ENCODE measurements around the gene MYLK.
"Not testable (repeated sequence)": the region's sequence is repeated elsewhere in the genome, so short reads cannot be mapped to it uniquely, and the experiment has no call there.

MYLK gene

GRCh38 chr3:123884203-123884831 is at the start of gene MYLK:
MYLK (minus strand) TSS chr3:123884332; CDS start chr3:123793841, 90,491 bp downstream.
- peak; percentile 24 for DNase-seq (ENCODE audit: low read depth, low spot score)

GRCh38 chr3:123930445-123930844 is 46.3 kb upstream of the MYLK start:
- DNase-seq (ENCODE audit: low read depth, low spot score): no peak

GRCh38 chr3:123929325-123929724 is 45.2 kb upstream of the MYLK start:
- no peak for DNase-seq (ENCODE audit: low read depth, low spot score)

- no peak for DNase-seq (ENCODE audit: low read depth, low spot score)
Measured at GRCh38 chr3:123926396-123926795, 42.3 kb upstream of the MYLK start.

GRCh38 chr3:123920868-123921267 is 36.7 kb upstream of the MYLK start:
- no peak for DNase-seq (ENCODE audit: low read depth, low spot score)

GRCh38 chr3:123920383-123920782 is 36.3 kb upstream of the MYLK start:
- DNase-seq (ENCODE audit: low read depth, low spot score): no peak

GRCh38 chr3:123919353-123919752 is 35.2 kb upstream of the MYLK start:
- DNase-seq (ENCODE audit: low read depth, low spot score): no peak

- no peak for DNase-seq (ENCODE audit: low read depth, low spot score)
Measured at GRCh38 chr3:123914829-123915228, 30.7 kb upstream of the MYLK start.

GRCh38 chr3:123909785-123910184 is 25.7 kb upstream of the MYLK start:
- DNase-seq (ENCODE audit: low read depth, low spot score): no peak

GRCh38 chr3:123907720-123908119 is 23.6 kb upstream of the MYLK start:
- DNase-seq (ENCODE audit: low read depth, low spot score): no peak

GRCh38 chr3:123899300-123899865 is 15.3 kb upstream of the MYLK start:
- DNase-seq (ENCODE audit: low read depth, low spot score): no peak

- DNase-seq (ENCODE audit: low read depth, low spot score): no peak
Measured at GRCh38 chr3:123893012-123893411, 8.9 kb upstream of the MYLK start.

GRCh38 chr3:123892195-123892594 is 8.1 kb upstream of the MYLK start:
- DNase-seq (ENCODE audit: low read depth, low spot score): no peak

GRCh38 chr3:123890991-123891390 is 6.9 kb upstream of the MYLK start:
- not testable (repeated sequence) for DNase-seq (ENCODE audit: low read depth, low spot score)

- not testable (repeated sequence) for DNase-seq (ENCODE audit: low read depth, low spot score)
Measured at GRCh38 chr3:123890162-123890561, 6.0 kb upstream of the MYLK start.

GRCh38 chr3:123884993-123885392 is 861 bp upstream of the MYLK start:
- DNase-seq (ENCODE audit: low read depth, low spot score): no peak

GRCh38 chr3:123883701-123884202 is 380 bp downstream of the MYLK start:
- DNase-seq (ENCODE audit: low read depth, low spot score): no peak

- no peak for DNase-seq (ENCODE audit: low read depth, low spot score)
Measured at GRCh38 chr3:123883111-123883510, 1.0 kb downstream of the MYLK start.

- DNase-seq (ENCODE audit: low read depth, low spot score): no peak
Measured at GRCh38 chr3:123881771-123882170, 2.4 kb downstream of the MYLK start.

GRCh38 chr3:123880998-123881561 is 3.1 kb downstream of the MYLK start:
- DNase-seq (ENCODE audit: low read depth, low spot score): no peak

GRCh38 chr3:123878807-123879206 is 5.3 kb downstream of the MYLK start:
- DNase-seq (ENCODE audit: low read depth, low spot score): no peak

- no peak for DNase-seq (ENCODE audit: low read depth, low spot score)
Measured at GRCh38 chr3:123877965-123878364, 6.2 kb downstream of the MYLK start.

GRCh38 chr3:123877466-123877865 is 6.7 kb downstream of the MYLK start:
- DNase-seq (ENCODE audit: low read depth, low spot score): no peak

Data from brain pericyte (primary cell).